Esophagus (tissue), 2 donors: ENCODE results near the gene CHCHD3. TPM values are rescaled to one million over a fixed set of nuclear protein-coding genes. Genes with fewer than 3 reads are reported as not detected.

Experiments used
- H3K27ac ChIP-seq, 2 donors: one replicate each; pipeline ENCODE4 v1.5.1; 2013; ENCODE audit warnings: low read depth in 2 of 2, mild to moderate bottlenecking in 2 of 2, inconsistent platforms in 1 of 2, low read length in 1 of 2, moderate library complexity in 1 of 2
- H3K27me3 ChIP-seq, 2 donors: one replicate each; pipeline ENCODE4 v1.6.1; 2013; ENCODE audit warnings: low read length in 2 of 2, control low read depth in 1 of 2, mild to moderate bottlenecking in 1 of 2; ENCODE audit not compliant: insufficient read depth in 2 of 2, control insufficient read depth in 1 of 2
- H3K36me3 ChIP-seq, 2 donors: one replicate each; pipeline ENCODE4 v1.6.1; 2013; ENCODE audit warnings: low read length in 1 of 2; ENCODE audit not compliant: control insufficient read depth in 2 of 2, insufficient read depth in 2 of 2
- H3K4me1 ChIP-seq, 2 donors: one replicate each; pipeline ENCODE4 v1.6.1; 2013; ENCODE audit warnings: low read length in 1 of 2; ENCODE audit not compliant: control insufficient read depth in 2 of 2, insufficient read depth in 2 of 2
- H3K4me3 ChIP-seq, 2 donors: one replicate each; pipeline ENCODE4 v1.5.1; 2013; ENCODE audit warnings: low read length in 2 of 2, mild to moderate bottlenecking in 2 of 2, low read depth in 1 of 2, moderate library complexity in 1 of 2
- H3K9me3 ChIP-seq, 2 donors: one replicate each; pipeline ENCODE4 v1.6.1; 2013; ENCODE audit warnings: mild to moderate bottlenecking in 2 of 2, low read depth in 1 of 2, low read length in 1 of 2, moderate library complexity in 1 of 2; ENCODE audit not compliant: control insufficient read depth in 2 of 2, insufficient read depth in 1 of 2
- WGBS, 2 donors: extraction: QIAGEN DNeasy Blood & Tissue Kit; methylation state at CpG; one replicate each; pipeline ENCODE4 v1.1.7; 2013; 5-methylcytosine and 5-hydroxymethylcytosine counted together
- polyA plus RNA-seq, 2 donors: library from polyadenylated mRNA; stranded (reverse); fragments of 200-250 nt; gene quantifications; one replicate each; pipeline ENCODE4 v1.2.3, GENCODE V29; 2013
- donor health status: healthy with polysubstance abuse.
- donor health status: Bipolar disorder and iron deficiency.

CHCHD3 gene
- polyA plus RNA-seq, 2 donors: 7.4 to 29.0 TPM

- Histone ChIP-seq H3K27ac (no peak overlapping the region), H3K9me3 (no peaks in the 10 kb centered on the region), H3K36me3 (no peaks in the 10 kb centered on the region), H3K27me3 (no peaks in the 10 kb centered on the region), H3K4me1 (no peaks in the 10 kb centered on the region), H3K4me3 (no peak overlapping the region)
- WGBS, 2 donors: 79 to 80% methylated on average over 5 of the region's 5 CpGs
Observed at GRCh38 chr7:132872034-132872433, 209.9 kb downstream of the CHCHD3 start.

DNA sequence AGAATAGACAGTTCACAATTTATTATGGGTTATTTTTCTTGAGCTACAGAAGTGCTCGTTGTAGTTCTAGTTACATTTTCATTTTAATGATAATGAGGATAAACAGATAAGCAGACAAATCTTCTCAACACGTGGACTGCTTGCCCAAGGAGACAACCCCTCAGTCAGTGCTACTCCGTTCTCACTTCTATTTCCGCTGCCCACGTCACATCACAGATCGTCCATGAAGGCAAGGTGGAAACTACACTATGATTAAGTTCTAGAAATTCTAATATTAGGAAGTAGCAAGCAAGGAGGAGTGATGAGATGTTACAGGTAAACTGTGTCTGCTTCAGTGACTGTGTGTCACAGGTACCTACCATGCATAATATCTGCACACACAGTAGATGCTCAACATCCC lies 210.5 kb downstream of the CHCHD3 start:
- no peaks in the 10 kb centered on the region for H3K4me1 ChIP-seq
- no peaks in the 10 kb centered on the region for H3K36me3 ChIP-seq
- no peaks in the 10 kb centered on the region for H3K27me3 ChIP-seq
- no peak overlapping the region for H3K4me3 ChIP-seq
- no peak overlapping the region for H3K27ac ChIP-seq
- 84 to 88% methylated on average over 6 of the region's 6 CpGs for WGBS, 2 donors
- no peaks in the 10 kb centered on the region for H3K9me3 ChIP-seq

DNA sequence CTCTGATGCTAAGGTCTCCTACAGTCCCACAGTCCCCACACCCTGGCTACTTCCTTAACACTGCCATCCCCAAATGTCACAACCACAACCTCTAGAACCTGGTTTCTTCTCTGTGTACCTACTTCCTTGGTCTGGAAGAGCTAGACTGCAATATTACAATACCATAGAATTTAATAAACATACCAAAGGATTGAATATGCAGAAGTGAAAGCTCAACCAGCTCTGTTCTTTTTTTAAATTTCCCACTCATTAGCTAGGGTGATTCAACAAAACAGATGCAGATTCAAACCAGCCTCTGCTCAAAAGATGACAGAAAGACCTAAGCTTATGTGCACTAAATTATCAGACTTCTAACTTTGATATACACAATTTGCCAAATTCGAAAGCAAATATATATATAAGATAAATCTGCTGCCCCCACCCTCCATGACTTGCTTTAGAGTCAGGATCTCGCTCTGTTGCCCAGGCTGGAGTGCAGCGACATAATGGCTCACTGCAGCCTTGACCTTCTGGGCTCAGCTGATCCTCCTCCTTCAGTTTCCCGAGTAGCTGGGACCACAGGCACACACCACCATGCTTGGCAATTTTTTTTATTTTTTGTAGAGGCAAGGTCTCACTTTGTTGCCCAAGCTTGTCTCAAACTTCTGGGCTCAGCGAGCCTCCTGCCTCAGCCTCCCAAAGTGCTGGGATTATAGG lies 212.6 kb downstream of the CHCHD3 start:
- Histone ChIP-seq H3K27ac (no peak overlapping the region), H3K4me3 (no peak overlapping the region), H3K9me3 (no peaks in the 10 kb centered on the region), H3K36me3 (peaks cover 0 to 3% of the 10 kb centered on the region in 2 donors), H3K27me3 (no peaks in the 10 kb centered on the region), H3K4me1 (no peaks in the 10 kb centered on the region)
- 95 to 99% methylated on average over 5 of the region's 5 CpGs for WGBS, 2 donors

- Histone ChIP-seq H3K27ac (no peak overlapping the region), H3K4me1 (no peaks in the 10 kb centered on the region), H3K27me3 (no peaks in the 10 kb centered on the region), H3K36me3 (peaks cover 0 to 3% of the 10 kb centered on the region in 2 donors), H3K9me3 (no peaks in the 10 kb centered on the region), H3K4me3 (no peak overlapping the region)
- WGBS, 2 donors: 85 to 88% methylated on average over 1 of the region's 1 CpG
Observed at GRCh38 chr7:132866551-132866950, 215.3 kb downstream of the CHCHD3 start.

- H3K4me1 ChIP-seq: no peaks in the 10 kb centered on the region
- no peak overlapping the region for H3K4me3 ChIP-seq
- no peaks in the 10 kb centered on the region for H3K27me3 ChIP-seq
- no peak overlapping the region for H3K27ac ChIP-seq
- H3K9me3 ChIP-seq: no peaks in the 10 kb centered on the region
- 85 to 93% methylated on average over 2 of the region's 2 CpGs for WGBS, 2 donors
- H3K36me3 ChIP-seq: peaks cover 0 to 3% of the 10 kb centered on the region in 2 donors
Observed at GRCh38 chr7:132866144-132866531, 215.8 kb downstream of the CHCHD3 start.

DNA sequence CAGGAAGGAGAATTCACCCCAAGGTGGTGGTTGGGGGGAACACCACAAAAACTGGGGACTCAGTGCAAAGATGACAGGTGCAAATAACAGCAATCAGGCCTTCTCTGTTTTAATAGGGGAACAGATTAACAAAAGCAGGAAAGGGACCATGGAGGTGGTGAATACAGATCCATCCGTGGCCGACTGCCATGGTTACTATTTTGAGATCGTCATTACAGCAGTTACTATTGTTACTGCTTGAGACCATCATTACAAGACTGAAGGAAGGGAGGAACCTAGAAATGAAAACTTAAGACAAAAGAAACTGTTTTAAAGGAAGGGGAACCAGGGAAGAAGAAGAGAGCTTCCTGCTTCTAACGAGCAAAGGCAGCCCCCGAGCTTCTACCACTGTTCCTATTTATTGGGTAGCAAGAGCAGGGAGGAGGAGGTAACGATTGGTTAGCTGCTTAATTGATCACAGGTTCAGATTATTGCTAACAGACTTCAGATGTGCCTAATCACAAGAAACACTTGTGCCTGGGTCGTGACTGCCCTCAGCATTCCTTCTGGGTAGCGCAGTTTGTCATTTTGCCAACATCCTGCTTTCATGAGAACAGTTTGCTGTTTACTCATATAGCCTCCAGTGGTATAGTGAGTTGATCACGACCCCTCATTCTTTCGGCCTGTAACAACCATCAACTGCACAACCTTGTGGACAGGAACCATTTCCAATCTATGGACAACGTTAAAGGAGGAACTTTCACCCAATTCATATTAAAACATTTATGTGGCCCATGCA lies 216.3 kb downstream of the CHCHD3 start:
- H3K27ac ChIP-seq: no peak overlapping the region

GRCh38 chr7:132861940-132862554 lies 219.8 kb downstream of the CHCHD3 start:
- Histone ChIP-seq H3K9me3 (no peaks in the 10 kb centered on the region), H3K27ac (no peak overlapping the region), H3K4me1 (no peaks in the 10 kb centered on the region), H3K27me3 (no peaks in the 10 kb centered on the region), H3K36me3 (peaks cover 0 to 3% of the 10 kb centered on the region in 2 donors), H3K4me3 (no peak overlapping the region)
- WGBS, 2 donors: 95% methylated on average over 4 of the region's 4 CpGs

More for the DNA sequence above, 216.3 kb downstream of the CHCHD3 start:
- 81 to 83% methylated on average over 11 of the region's 11 CpGs for WGBS, 2 donors
- Histone ChIP-seq H3K27me3 (no peaks in the 10 kb centered on the region), H3K9me3 (no peaks in the 10 kb centered on the region), H3K36me3 (peaks cover 0 to 3% of the 10 kb centered on the region in 2 donors), H3K4me1 (no peaks in the 10 kb centered on the region), H3K4me3 (no peak overlapping the region)

- 73 to 90% methylated on average over 3 of the region's 3 CpGs for WGBS, 2 donors
- no peak overlapping the region for H3K4me3 ChIP-seq
- H3K4me1 ChIP-seq: no peaks in the 10 kb centered on the region
- H3K27ac ChIP-seq: no peak overlapping the region
- H3K36me3 ChIP-seq: peaks cover 0 to 3% of the 10 kb centered on the region in 2 donors
- no peaks in the 10 kb centered on the region for H3K27me3 ChIP-seq
- H3K9me3 ChIP-seq: no peaks in the 10 kb centered on the region
Observed at GRCh38 chr7:132861424-132861823, 220.5 kb downstream of the CHCHD3 start.

GRCh38 chr7:132859199-132859598 lies 222.7 kb downstream of the CHCHD3 start:
- 40 to 57% methylated on average over 1 of the region's 1 CpG for WGBS, 2 donors
- Histone ChIP-seq H3K4me1 (no peaks in the 10 kb centered on the region), H3K4me3 (no peak overlapping the region), H3K36me3 (no peaks in the 10 kb centered on the region), H3K27ac (no peak overlapping the region), H3K27me3 (no peaks in the 10 kb centered on the region), H3K9me3 (no peaks in the 10 kb centered on the region)
